IPS-NIHi11 (cell line): ENCODE data around the gene MRTFA.
"Not testable (repeated sequence)": the region's sequence is repeated elsewhere in the genome, so short reads cannot be mapped to it uniquely, and the experiment has no call there.

ENCODE experiments used
- DNase-seq: peaks from one replicate; pipeline ENCODE4 v3.0.0; 2012; ENCODE audit warnings: mixed read lengths, low spot score

MRTFA gene

DNA sequence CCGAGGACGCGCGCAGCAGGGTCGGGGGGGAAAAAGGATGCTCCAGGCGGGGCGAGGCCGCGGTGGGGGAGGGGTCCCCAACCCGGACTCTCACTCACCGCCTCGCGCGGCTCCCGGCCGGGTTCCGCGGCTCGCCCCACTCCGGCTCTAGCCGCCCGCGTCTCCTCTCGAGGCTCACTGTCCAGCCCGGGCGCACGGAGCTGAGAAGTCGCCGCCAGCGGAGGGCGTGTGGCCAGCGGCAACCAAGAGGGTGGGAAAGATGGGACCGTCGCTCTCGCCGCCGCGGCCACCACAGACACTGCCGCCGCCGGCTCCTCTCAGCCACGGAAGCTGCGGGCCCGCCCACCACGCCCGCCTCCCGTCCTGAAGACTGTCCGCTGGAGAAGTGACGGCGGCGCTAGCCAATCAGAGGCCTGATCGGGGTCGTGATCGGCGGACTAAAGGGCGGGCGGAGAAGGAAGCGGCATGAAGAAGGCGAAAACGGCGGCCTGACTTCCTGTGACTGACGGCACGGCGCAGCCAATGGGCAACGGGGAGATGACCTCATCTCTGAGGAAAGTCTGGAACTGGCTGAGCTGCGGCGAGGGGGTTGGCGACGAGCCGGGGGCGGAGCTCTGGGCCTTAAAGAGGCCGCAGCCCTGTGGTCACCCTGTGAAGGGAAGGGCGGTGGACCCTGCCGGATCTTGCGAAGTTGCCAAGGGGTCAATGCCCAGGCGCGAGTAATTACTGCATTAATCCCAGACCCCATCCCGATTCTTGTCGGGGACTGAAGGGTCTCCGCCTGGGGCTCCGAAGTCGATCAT, at the start of gene MRTFA:
MRTFA (minus strand) TSS at position 340 of the 803 bp plus-strand sequence.
- peak; percentile 91 for DNase-seq

GRCh38 chr22:40685406-40685805, 48.9 kb upstream of the MRTFA start:
- no peak for DNase-seq

GRCh38 chr22:40684728-40685127, 48.2 kb upstream of the MRTFA start:
- DNase-seq: peak; percentile 44

DNA sequence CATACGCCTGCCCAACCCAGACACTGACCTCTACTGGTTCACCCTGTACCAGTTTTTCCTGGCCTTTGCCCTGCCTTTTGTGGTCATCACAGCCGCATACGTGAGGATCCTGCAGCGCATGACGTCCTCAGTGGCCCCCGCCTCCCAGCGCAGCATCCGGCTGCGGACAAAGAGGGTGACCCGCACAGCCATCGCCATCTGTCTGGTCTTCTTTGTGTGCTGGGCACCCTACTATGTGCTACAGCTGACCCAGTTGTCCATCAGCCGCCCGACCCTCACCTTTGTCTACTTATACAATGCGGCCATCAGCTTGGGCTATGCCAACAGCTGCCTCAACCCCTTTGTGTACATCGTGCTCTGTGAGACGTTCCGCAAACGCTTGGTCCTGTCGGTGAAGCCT, 44.9 kb upstream of the MRTFA start:
- no peak for DNase-seq

DNA sequence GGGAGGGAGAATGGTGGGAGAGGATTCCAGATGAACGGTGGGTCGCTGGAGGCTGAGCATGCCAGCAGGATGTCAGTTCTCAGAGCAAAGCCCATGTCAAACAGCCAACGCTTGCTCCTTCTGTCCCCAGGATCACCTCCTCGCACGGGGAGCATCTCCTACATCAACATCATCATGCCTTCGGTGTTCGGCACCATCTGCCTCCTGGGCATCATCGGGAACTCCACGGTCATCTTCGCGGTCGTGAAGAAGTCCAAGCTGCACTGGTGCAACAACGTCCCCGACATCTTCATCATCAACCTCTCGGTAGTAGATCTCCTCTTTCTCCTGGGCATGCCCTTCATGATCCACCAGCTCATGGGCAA, 44.3 kb upstream of the MRTFA start:
- no peak for DNase-seq

- DNase-seq: peak; percentile 32
These were observed 43.7 kb upstream of the MRTFA start for GRCh38 chr22:40679964-40680818.

DNA sequence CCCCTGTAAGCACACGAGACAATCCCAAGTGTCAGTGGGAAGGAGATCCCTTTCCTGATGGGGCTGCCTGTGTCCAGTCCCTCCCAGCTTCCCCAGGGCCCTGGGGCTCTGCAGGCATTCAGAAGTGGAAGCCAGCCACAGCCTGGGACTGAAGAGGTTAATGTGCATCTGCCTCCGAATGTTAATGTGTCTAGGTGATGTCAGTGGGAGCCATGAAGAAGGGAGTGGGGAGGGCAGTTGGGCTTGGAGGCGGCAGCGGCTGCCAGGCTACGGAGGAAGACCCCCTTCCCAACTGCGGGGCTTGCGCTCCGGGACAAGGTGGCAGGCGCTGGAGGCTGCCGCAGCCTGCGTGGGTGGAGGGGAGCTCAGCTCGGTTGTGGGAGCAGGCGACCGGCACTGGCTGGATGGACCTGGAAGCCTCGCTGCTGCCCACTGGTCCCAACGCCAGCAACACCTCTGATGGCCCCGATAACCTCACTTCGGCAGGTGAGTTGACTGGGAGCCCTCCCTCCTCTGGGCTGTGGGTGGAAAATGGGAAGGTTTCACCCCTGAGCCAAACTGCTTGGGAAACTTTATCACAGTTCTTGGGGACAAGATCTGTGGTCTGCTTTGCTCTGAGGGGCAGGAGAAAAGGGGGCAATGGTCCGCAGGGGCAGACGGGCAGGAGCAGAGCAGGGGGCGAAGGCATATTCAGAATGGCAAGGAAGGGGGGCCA, 42.9 kb upstream of the MRTFA start, which contains the start of gene MCHR1:
MCHR1 (plus strand) TSS at position 236 of the 715 bp plus-strand sequence; CDS start at position 405, 169 bp downstream.
- peak; percentile 66 for DNase-seq

- DNase-seq: no peak
These were observed 42.2 kb upstream of the MRTFA start for GRCh38 chr22:40678493-40679248.

DNA sequence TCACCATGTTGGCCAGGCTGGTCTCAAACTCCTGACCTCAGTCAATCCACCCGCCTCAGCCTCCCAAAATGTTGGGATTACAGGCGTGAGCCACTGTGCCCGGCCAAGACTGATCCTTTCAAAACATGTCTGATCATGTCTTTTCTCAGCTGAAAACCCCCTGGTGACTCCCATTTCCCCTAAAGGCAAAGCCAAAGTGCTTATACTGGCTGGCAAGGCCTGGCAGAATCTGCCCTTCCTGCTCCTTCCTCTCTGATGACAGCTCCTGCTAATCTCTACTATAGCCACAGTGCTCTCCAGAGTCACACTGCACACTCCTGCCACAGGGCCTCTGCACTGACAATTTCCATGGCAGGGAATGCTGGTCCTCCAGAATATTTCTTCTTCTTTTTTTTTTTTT, 40.1 kb upstream of the MRTFA start:
- no peak for DNase-seq

DNA sequence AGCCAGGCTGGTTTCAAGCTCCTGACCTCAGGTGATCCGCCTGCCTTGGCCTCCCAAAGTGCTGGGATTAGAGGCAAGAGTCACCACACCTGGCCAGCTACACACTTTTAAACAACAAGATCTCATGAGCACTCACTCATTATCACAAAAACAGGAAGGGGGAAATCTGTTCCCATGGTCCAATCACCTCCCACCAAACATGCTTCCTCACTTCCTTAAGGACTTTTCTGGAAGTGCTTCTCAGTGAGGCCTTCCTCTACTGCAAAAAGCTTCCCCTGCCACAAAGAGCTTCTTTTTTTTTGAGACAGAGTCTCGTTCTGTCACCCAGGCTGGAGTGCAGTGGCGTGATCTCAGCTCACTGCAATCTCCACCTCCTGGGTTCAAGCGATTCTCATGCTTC, 39.6 kb upstream of the MRTFA start:
- DNase-seq: not testable (repeated sequence)

DNA sequence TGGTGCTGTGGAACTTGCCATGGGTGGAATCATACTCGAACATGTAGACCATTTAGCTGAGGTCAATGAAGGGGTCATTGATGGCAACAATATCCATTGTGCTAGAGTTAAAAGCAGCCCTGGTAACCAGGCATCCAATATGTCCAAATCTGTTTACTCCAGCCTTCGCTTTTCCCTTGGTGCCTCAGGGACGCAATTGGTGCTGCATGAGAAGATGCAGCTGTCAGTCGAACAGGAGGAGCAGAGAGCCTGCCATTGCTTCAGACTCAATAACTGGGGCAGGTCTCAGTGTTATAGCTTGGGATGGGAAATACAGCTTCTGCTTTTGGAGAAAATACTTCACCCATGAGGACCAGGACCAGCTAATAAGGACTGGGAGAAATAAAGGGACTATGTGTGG, 37.8 kb upstream of the MRTFA start:
- DNase-seq: no peak

GRCh38 chr22:40673017-40673416, 36.5 kb upstream of the MRTFA start:
- no peak for DNase-seq

DNA sequence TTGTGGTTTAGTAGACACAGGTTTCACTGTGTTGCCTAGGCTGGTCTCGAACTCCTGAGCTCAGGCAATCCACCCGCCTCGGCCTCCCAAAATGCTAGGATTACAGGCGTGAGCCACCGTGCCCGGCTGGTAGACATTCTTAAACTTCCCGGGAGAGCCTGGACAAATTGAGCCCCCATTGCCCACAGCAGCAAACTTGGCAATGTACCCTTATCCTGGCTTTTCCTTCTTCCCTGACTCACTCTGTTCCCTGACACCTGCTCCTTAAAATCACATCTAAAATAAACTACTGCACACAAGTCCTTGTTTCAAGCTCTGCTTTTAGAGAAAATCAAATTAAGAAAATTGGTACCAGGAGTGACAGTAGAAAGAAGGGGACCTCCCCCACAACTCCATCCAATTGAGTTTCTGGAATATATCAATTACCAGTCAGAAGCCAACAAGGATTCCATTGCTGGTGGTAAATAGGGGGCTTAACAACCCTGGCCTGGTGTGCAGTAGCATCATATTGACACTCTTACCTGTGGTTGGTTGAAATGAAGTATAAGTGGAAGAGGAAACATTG, 35.4 kb upstream of the MRTFA start:
- DNase-seq: no peak

- no peak for DNase-seq
These were observed 34.9 kb upstream of the MRTFA start for GRCh38 chr22:40671369-40671768.

- DNase-seq: no peak
These were observed 33.5 kb upstream of the MRTFA start for GRCh38 chr22:40670058-40670457.

GRCh38 chr22:40668611-40669411, 32.3 kb upstream of the MRTFA start:
- peak; percentile 45 for DNase-seq

DNA sequence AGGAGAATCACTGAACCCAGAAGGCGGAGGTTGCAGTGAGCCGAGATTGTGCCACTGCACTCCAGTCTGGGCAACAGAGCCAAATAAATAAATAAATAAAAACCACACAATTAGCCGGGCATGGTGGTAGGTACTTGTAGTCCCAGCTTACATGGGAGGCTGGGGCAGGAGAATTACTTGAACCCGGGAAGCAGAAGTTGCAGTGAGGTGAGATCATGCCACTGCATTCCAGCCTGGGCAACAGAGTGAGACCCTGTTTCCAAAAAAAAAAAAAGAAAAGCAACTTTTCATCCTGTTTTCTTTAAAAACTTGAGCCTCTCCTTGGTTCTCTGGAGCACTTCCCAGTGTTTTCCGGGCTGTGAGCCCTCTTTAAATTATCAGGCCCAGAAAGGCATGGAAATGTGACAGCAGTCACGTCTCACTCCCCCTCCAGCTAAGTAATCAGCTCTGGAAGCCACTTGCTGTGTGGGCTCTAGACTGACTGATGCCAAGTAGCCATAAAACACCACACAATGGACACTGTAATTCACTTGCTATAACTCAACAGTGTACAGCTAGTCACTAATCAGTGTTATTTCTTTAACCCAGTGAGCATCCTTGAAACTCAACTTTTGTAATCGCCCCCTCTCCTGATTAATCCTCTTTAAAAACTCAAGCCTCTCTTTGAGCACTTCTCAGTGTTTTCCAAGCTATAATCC, 29.8 kb upstream of the MRTFA start:
- DNase-seq: no peak

GRCh38 chr22:40665312-40665711, 28.8 kb upstream of the MRTFA start:
- no peak for DNase-seq

DNA sequence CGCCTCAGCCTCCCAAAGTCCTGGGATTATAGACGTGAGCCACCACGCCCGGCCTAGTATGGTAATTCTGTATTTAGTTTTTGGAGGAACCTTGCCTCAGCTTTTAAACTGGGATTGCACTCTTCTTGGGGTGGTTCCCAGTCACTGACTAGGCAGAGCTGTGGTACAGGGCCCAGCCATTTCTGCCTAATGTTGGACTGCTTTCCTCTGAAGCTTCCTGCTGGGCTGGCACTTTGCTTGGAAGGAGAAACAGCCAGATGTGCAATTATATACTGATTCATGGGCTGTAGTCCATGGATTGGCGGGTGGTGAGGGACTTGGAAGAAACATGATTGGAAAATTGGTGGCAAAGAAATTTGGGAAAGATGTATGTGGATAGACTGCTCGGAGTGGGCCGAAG, 25.2 kb upstream of the MRTFA start:
- no peak for DNase-seq

- DNase-seq: no peak
These were observed 24.2 kb upstream of the MRTFA start for GRCh38 chr22:40660730-40661129.
